Measurements from ENCODE around the gene TBL1Y.

The TBL1Y gene

GRCh38 chrY:6967736-6968135 is 57.2 kb downstream of the TBL1Y start:
- TF ChIP-seq CTCF (IDR thresholded peaks at IDR 0.05; ENCODE audit: insufficient read depth, low read length, poor library complexity, severe bottlenecking), result no peak
- TF ChIP-seq EZH2phosphoT487 (conservative IDR thresholded peaks at IDR 0.05; ENCODE audit: low read length), result no peak
- no peaks in the 10 kb centered on the region for H3K36me3 ChIP-seq (ENCODE audit: low read length)
- H3K4me3 ChIP-seq (ENCODE audit: insufficient read depth, low read length, poor library complexity, severe bottlenecking), result no peak overlapping the region
- H3K27me3 ChIP-seq (ENCODE audit: low read length), result no peaks in the 10 kb centered on the region
- no peak overlapping the region for H3K9ac ChIP-seq (ENCODE audit: low read length)
- no peaks in the 10 kb centered on the region for H3K79me2 ChIP-seq (ENCODE audit: insufficient read depth, low read length)
- no peaks in the 10 kb centered on the region for H4K20me1 ChIP-seq (ENCODE audit: low read depth, low read length)
- H3K27ac ChIP-seq (ENCODE audit: low read depth, low read length), result no peak overlapping the region
- no peaks in the 10 kb centered on the region for H3F3A ChIP-seq (ENCODE audit: insufficient read depth)
- H2AFZ ChIP-seq (ENCODE audit: low read depth, low read length, severe bottlenecking), result no peak overlapping the region
- no peak overlapping the region for H3K4me2 ChIP-seq (ENCODE audit: low read depth, low read length, poor library complexity, severe bottlenecking)
- no peaks in the 10 kb centered on the region for H3K9me3 ChIP-seq (ENCODE audit: insufficient read depth, low read length)
- no peaks in the 10 kb centered on the region for H3K9me2 ChIP-seq (replicated peaks; ENCODE audit: insufficient read depth, low read length)

- Histone ChIP-seq H3K27me3 (ENCODE audit: low read length) (no peaks in the 10 kb centered on the region), H3K4me3 (ENCODE audit: insufficient read depth, low read length, poor library complexity, severe bottlenecking) (no peak overlapping the region), H2AFZ (ENCODE audit: low read depth, low read length, severe bottlenecking) (no peak overlapping the region), H3K79me2 (ENCODE audit: insufficient read depth, low read length) (no peaks in the 10 kb centered on the region), H3K9ac (ENCODE audit: low read length) (no peak overlapping the region), H3K36me3 (ENCODE audit: low read length) (no peaks in the 10 kb centered on the region), H3K9me3 (ENCODE audit: insufficient read depth, low read length) (no peaks in the 10 kb centered on the region), H3K27ac (ENCODE audit: low read depth, low read length) (no peak overlapping the region), H3K4me2 (ENCODE audit: low read depth, low read length, poor library complexity, severe bottlenecking) (no peak overlapping the region), H3K9me2 (replicated peaks; ENCODE audit: insufficient read depth, low read length) (no peaks in the 10 kb centered on the region), H3F3A (ENCODE audit: insufficient read depth) (no peaks in the 10 kb centered on the region), H4K20me1 (ENCODE audit: low read depth, low read length) (no peaks in the 10 kb centered on the region)
- TF ChIP-seq EZH2phosphoT487 (conservative IDR thresholded peaks at IDR 0.05; ENCODE audit: low read length), result no peak
- TF ChIP-seq CTCF (IDR thresholded peaks at IDR 0.05; ENCODE audit: insufficient read depth, low read length, poor library complexity, severe bottlenecking), result no peak
Measured at GRCh38 chrY:6968191-6968590, 57.7 kb downstream of the TBL1Y start.

GRCh38 chrY:6972271-6972887 is 61.9 kb downstream of the TBL1Y start:
- H3K4me3 ChIP-seq (ENCODE audit: insufficient read depth, low read length, poor library complexity, severe bottlenecking), result no peak overlapping the region
- H4K20me1 ChIP-seq (ENCODE audit: low read depth, low read length), result no peaks in the 10 kb centered on the region
- TF ChIP-seq EZH2phosphoT487 (conservative IDR thresholded peaks at IDR 0.05; ENCODE audit: low read length) (no peak), CTCF (IDR thresholded peaks at IDR 0.05; ENCODE audit: insufficient read depth, low read length, poor library complexity, severe bottlenecking) (no peak)
- no peak overlapping the region for H3K4me2 ChIP-seq (ENCODE audit: low read depth, low read length, poor library complexity, severe bottlenecking)
- no peaks in the 10 kb centered on the region for H3K36me3 ChIP-seq (ENCODE audit: low read length)
- no peaks in the 10 kb centered on the region for H3K27me3 ChIP-seq (ENCODE audit: low read length)
- no peaks in the 10 kb centered on the region for H3K79me2 ChIP-seq (ENCODE audit: insufficient read depth, low read length)
- no peak overlapping the region for H3K9ac ChIP-seq (ENCODE audit: low read length)
- H3K9me3 ChIP-seq (ENCODE audit: insufficient read depth, low read length), result no peaks in the 10 kb centered on the region
- no peaks in the 10 kb centered on the region for H3F3A ChIP-seq (ENCODE audit: insufficient read depth)
- no peak overlapping the region for H2AFZ ChIP-seq (ENCODE audit: low read depth, low read length, severe bottlenecking)
- no peak overlapping the region for H3K27ac ChIP-seq (ENCODE audit: low read depth, low read length)
- no peaks in the 10 kb centered on the region for H3K9me2 ChIP-seq (replicated peaks; ENCODE audit: insufficient read depth, low read length)

Measured in SU-DHL-6 (cell line).